ENCODE data around the gene NRXN3.

The NRXN3 gene

GRCh38 chr14:79627058-79627457, 1456.9 kb downstream of the NRXN3 start:
- no peak for DNase-seq

- DNase-seq = no peak
Measured at GRCh38 chr14:79629411-79630287, 1459.5 kb downstream of the NRXN3 start.

DNA sequence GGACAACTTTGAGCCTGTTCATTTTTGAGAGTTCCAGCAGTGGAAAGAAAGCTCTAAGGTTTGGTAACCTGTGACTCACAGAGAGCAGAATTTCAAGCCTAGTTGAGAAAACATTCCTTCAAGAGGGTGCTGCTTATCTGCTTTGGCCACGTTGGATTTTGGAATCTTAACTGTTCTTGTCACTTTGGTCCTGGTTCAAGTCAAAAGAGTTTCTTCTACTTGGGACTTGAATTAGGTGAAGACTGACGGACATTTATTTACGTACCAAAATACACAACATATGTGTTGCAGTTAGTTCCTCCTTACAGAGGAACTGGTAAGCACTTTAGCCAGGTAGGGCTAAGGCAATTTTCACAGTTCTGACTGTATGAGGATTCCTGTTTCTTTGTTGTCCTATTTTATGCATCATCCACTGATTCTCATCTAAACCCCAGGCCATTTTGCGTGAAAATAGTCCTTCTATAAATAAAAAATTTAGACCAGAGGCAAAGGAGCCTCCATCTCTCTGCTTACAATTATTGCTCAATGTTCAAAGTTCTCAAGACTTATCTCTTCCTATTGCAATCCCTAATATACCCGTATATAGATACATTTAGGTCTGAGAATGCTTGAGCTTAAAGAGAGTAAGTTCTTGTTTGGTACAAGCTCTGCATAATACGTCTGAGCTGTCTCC, 1460.3 kb downstream of the NRXN3 start:
- DNase-seq = no peak

- DNase-seq = no peak
Measured at GRCh38 chr14:79631276-79631675, 1461.1 kb downstream of the NRXN3 start.

DNA sequence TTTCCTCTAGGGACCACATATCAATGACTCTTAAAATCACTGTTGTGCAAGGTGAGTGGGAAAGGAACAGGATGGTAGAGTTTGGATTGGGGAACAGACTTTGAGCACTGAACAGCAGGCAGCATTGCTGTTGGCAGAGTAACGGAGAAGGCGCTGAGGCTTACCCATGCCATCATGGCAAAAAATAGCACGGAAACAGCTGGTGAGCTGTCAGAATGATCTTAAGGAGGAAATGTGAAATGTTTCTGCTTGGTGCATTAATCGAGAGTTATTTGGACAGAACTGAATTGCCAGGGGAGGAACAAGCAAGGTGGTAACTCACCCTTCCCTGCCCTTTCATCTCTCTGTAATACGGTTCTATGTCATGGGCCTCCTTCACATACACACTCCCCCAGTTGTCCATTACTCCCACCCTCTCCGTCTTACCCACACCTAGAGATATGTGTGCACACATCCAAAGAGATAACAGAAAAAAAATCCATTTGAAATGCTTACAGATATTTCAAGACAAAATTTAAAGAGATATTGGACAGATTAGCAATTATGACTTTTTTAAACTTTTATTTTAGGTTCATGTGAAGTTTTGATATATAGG, 1468.6 kb downstream of the NRXN3 start:
- no peak for DNase-seq

- DNase-seq = no peak
Measured at GRCh38 chr14:79639613-79640012, 1469.4 kb downstream of the NRXN3 start.

DNA sequence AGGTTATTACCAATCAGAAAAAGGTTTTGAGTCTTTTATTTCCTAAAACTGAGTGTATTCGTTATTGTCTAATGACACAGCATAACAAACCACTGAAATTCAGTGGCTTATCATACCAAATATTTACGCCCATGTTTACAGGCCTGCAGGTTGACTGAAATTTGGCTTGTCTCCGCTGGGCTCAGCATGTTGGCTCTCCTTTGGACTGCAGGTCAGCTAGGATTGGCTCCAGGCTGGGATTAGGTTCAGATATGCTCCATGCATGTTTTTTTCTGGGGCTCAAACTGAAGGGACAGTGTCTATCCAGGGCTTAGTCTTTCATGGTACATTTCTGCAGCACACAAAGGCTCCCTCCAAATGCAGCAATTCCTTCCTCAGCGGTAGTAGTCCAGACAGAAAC, 1471.2 kb downstream of the NRXN3 start:
- DNase-seq = no peak

- no peak for DNase-seq
Measured at GRCh38 chr14:79643132-79643531, 1473.0 kb downstream of the NRXN3 start.

- DNase-seq = no peak
Measured at GRCh38 chr14:79645753-79646362, 1475.7 kb downstream of the NRXN3 start.

- DNase-seq = no peak
Measured at GRCh38 chr14:79649856-79650255, 1479.7 kb downstream of the NRXN3 start.

- DNase-seq = no peak
Measured at GRCh38 chr14:79652513-79653307, 1482.5 kb downstream of the NRXN3 start.

DNA sequence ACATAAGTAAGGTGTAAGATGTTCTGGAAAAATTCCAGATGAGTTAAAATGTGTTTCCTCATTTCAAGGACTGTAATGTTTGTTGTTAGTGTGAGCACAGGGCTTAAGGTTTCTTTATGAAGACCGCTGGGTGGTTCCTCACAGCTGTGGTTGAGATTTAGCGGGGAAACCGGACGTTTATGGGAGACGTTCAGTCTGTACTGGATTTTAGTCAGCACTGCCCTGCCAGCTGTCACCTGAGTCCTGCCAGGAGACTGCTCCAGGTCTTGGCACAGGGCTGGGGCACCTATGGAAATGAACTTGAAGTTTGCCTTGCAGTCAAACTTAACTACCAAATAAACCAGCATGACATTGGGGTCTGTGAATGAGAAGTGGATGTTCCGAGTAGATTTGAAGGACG, 1485.9 kb downstream of the NRXN3 start:
- no peak for DNase-seq

- no peak for DNase-seq
Measured at GRCh38 chr14:79656496-79656895, 1486.3 kb downstream of the NRXN3 start.

DNA sequence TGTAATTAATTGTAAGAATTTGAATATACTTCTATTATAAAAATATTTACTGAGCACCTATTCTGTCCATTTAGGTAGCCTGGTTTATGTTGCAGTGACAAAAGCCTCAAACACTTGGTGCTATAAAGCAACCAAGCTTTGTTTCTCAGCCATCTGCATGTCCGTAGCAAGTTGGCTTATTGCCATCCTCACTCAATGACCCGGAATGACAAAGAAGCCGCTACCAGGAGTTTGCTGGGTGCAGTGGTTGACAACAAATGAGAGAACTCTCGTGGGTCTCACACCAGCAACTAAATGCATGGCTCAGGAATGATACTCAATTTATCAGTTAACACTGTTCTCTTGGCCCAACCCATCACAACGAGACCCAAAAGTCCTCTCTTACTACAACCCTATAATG, 1488.0 kb downstream of the NRXN3 start:
- DNase-seq = no peak

GRCh38 chr14:79658769-79659168, 1488.6 kb downstream of the NRXN3 start:
- DNase-seq = no peak

DNA sequence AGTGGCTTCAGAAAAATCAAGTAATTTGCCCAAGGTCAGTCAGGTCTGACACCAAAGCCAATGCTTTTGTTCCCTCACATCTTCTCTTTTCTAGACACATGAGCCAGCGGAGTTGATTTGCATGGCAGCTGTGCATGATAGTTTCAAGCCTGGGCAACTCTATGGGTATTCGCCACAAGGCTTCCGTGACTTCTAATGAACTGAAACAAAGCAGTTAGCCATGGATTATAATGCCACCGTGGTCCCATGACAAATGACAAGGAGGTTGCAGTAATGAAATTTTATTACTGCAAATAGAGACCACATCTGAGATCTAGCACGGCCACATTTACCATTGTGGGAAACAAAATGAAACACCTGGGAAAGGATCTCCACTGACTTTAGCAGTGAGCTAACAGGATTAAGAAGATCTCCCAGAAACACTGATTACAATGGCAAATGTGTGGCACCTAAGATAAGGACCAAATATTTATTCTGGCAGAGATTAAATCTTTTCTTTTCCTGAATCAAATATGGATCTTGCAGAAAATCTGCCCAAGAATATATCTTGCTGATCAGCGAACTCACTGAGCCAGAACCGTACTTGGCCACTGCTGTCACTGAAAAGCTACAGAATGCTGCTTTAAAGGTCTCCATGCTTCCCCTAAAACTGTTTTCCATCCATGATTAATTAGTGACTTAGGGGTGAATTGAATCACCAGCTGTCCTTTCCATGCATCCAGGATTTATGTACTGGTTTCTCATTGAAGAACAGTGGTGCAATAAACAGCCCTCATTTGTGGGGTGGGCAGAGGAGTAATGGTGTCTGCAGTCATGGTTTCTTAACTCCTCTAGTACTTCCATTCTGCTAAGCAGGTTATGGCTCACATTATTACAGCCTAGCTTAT, 1490.1 kb downstream of the NRXN3 start:
- DNase-seq = no peak

DNA sequence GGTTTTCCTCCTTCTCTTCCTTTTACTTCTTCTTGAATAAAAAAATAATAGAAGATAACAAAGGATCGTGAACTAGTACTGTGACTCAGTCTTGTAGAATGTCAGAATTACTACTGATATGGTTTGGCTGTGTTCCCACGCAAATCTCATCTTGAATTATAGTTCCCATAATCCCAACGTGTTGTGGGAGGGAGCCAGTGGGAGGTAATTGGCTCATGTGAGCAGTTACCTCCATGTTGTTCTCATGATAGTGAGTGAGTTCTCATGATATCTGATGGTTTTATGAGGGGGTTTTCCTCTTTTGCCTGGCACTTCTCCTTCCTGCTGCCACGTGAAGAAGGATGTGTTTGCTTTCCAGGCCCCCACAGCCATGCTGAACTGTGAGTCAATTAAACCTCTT, 1491.6 kb downstream of the NRXN3 start:
- DNase-seq = no peak

DNA sequence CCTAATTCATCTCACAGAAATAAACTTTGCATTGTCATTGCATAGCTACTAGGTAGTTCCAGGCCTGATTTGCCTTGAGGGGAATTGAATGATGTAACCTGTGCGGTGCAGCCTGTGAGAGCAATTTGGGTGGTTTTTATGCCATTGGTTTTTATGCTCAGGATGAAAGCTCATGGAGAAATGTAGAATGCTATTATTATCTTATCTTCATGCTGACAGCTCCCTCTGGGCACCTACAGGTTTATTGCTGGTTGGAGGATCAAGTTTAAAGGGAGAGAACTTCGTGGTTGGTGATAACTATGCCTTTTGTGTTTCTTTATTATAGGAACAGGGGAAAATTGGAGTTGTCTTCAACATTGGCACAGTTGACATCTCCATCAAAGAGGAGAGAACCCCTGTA, 1493.3 kb downstream of the NRXN3 start:
- DNase-seq = no peak

GRCh38 chr14:79665556-79665955, 1495.4 kb downstream of the NRXN3 start:
- no peak for DNase-seq

- no peak for DNase-seq
Measured at GRCh38 chr14:79668951-79669350, 1498.8 kb downstream of the NRXN3 start.

DNA sequence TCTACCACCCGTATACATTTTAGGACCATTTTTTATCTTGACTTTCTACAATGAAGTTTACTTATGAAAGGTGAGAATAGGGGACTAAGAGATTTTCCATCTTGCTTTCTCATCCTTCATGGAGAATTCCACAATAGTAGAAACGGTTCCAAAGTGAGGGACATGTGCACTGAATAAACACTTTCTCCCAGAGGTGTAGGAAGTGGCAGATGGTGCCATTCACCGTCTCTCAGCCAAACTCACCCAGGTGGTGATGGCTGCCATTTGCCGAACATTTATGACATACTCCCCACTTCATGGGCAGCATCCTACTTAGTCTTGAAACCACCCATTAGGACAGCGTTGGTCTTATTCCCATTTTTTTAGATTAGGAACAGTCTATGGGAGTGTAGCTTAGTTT, 1500.6 kb downstream of the NRXN3 start:
- no peak for DNase-seq

DNA sequence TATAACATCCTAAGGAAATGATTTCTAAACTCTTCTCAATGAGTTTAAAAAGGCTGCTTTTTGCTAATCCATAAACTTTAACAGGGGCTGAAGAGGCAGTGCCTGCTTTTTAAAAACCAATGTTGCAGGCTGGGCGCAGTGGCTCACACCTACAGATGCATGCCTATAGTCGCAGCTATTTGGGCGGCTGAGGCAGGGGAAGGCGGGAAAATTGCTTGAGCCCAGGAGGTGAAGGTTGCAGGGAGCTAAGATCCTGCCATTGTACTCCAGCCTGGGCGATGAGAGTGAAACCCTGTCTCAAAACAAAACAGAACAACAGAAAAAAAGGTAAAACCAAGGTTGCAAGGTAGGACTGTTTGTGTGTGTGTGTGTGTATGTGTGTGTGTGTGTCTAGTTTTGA, 1509.9 kb downstream of the NRXN3 start:
- DNase-seq = no peak

All from activated gamma-delta T cell treated with Interleukin-2 at 50 U/mL for 16 hours (primary cell).